ENCODE data around the gene SLC18B1. TPM values are rescaled to one million over a fixed set of nuclear protein-coding genes. Genes with fewer than 3 reads are reported as not detected.

The SLC18B1 gene
- total and polyA plus RNA-seq, 2 of the 8 experiments (the other 6 are each of a cell fraction or from before 2014, with no cell fraction given), result 17.2 to 23.4 TPM

DNA sequence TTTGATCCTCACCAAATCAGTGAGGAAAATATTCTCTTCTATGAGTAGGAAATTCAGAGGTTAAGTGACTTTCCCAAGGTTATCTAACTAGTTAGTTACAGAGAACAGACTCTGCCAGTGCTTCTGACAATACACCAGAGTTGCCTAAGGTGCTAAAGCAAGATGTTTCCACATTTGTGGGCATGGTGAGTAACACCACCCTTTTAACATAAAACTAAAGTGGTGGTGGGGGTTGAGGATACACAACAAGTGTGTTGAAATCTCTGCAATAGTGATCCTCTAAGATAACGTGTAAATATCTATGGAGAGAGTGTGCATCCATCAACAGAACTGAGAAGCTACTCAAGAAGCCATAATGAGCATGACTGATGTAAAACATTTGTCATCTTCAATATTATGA is 52.4 kb downstream of the SLC18B1 start:
- H3K23ac ChIP-seq (ENCODE audit: insufficient read length), result no peak overlapping the region
- CTCF ChIA-PET (ENCODE audit: partially characterized antibody), result no interaction called here
- H3K79me2 ChIP-seq (ENCODE audit: control insufficient read depth in 1 of 2, insufficient read depth in 2 of 2, low read length in 2 of 2), result no peaks in the 10 kb centered on the region
- no peak overlapping the region for H4K91ac ChIP-seq (replicated peaks; ENCODE audit: insufficient read length, low read length)
- no peaks in the 10 kb centered on the region for H4K20me1 ChIP-seq (replicated peaks in 1 of 2; ENCODE audit: control insufficient read depth in 1 of 2, insufficient read depth in 2 of 2, low read length in 2 of 2)
- no peak overlapping the region for H3K18ac ChIP-seq (ENCODE audit: extremely low read depth, low read length)
- no peaks in the 10 kb centered on the region for H3K79me1 ChIP-seq (ENCODE audit: low read depth, low read length)
- no peak overlapping the region for H4K5ac ChIP-seq (ENCODE audit: insufficient read length, low read depth, low read length)
- no peak overlapping the region for H3K4ac ChIP-seq (replicated peaks; ENCODE audit: insufficient read length, low read depth, low read length)
- no peak for FAIRE-seq
- H3K27me3 ChIP-seq (replicated peaks in 1 of 4; ENCODE audit: control insufficient read depth in 3 of 4, extremely low read depth in 1 of 4, insufficient read depth in 3 of 4, low read length in 3 of 4), result no peaks in the 10 kb centered on the region
- no peak overlapping the region for H2BK15ac ChIP-seq (ENCODE audit: low read length)
- H3K4me2 ChIP-seq (ENCODE audit: insufficient read depth in 1 of 2, low read depth in 2 of 2, low read length in 2 of 2), result no peak overlapping the region
- H2AK5ac ChIP-seq (ENCODE audit: low read depth, low read length), result no peak overlapping the region
- H3K23me2 ChIP-seq (ENCODE audit: low read depth, low read length), result no peaks in the 10 kb centered on the region
- H2BK120ac ChIP-seq (replicated peaks; ENCODE audit: low read depth, low read length), result no peak overlapping the region
- POLR2A ChIA-PET (ENCODE audit: partially characterized antibody), result no interaction called here
- no peak overlapping the region for H2BK5ac ChIP-seq (ENCODE audit: low read depth, low read length)
- no peak overlapping the region for H2BK12ac ChIP-seq (ENCODE audit: low read depth, low read length)
- no peak for DNase-seq (ENCODE audit: low read depth in 1 of 2, low spot score in 2 of 2)
- no peak overlapping the region for H3K9ac ChIP-seq (replicated peaks in 1 of 4; ENCODE audit: extremely low read depth in 1 of 4, low read depth in 3 of 4, low read length in 3 of 4)
- H4K8ac ChIP-seq (ENCODE audit: extremely low read depth, insufficient read depth, low read length), result no peak overlapping the region
- no peak overlapping the region for H2BK20ac ChIP-seq (ENCODE audit: low read length)
- no peak overlapping the region for H3K27ac ChIP-seq (ENCODE audit: low read depth, low read length)
- H3K56ac ChIP-seq (replicated peaks; ENCODE audit: insufficient read length, low read depth, low read length), result no peak overlapping the region
- WGBS, 2 experiments (ENCODE audit: extremely low coverage in 1 of 2, insufficient coverage in 1 of 2, insufficient read length in 1 of 2, insufficient replicate concordance in 2 of 2, low coverage in 1 of 2, low lambda C conversion rate in 2 of 2, missing lambda C conversion rate in 1 of 2), result 100% methylated on average over 1 of the region's 1 CpG; no CpG with 5 or more reads in 1 of the 2 experiments
- H3K4me1 ChIP-seq (replicated peaks in 1 of 4; ENCODE audit: control insufficient read depth in 3 of 4, insufficient read depth in 4 of 4, low read length in 3 of 4), result no peaks in the 10 kb centered on the region
- no peaks in the 10 kb centered on the region for H3K9me3 ChIP-seq (ENCODE audit: insufficient read depth in 2 of 2, low read depth in 1 of 2, low read length in 1 of 2)
- H2AFZ ChIP-seq (ENCODE audit: low read length), result no peak overlapping the region
- no peak overlapping the region for H3K4me3 ChIP-seq (ENCODE audit: extremely low read depth in 1 of 4, insufficient read depth in 2 of 4, low read depth in 3 of 4, low read length in 4 of 4)
- no peaks in the 10 kb centered on the region for H3K36me3 ChIP-seq (ENCODE audit: control insufficient read depth in 2 of 4, insufficient read depth in 4 of 4, low read length in 3 of 4)
- H3K14ac ChIP-seq (ENCODE audit: insufficient read length), result no peak overlapping the region
- TF ChIP-seq KDM1A (IDR thresholded peaks at IDR 0.05; ENCODE audit: borderline replicate concordance, low read length), result no peak
- no peak for TF ChIP-seq SP2 (IDR thresholded peaks at IDR 0.05; ENCODE audit: low read length)
- no peak for TF ChIP-seq SIN3A (conservative IDR thresholded peaks at IDR 0.05 in 1 of 2, IDR thresholded peaks at IDR 0.05 in 1 of 2; ENCODE audit: low read depth in 1 of 2, low read length in 2 of 2)
- no peak for TF ChIP-seq POLR2AphosphoS5 (IDR thresholded peaks at IDR 0.05; ENCODE audit: low read depth, low read length)

Data from H1 (cell line).